ENCODE measurements around the gene MBD4.
A peak's percentile ranks its signal among the peaks of the same experiment; 100 is the strongest.
"Not testable (repeated sequence)": the region's sequence is repeated elsewhere in the genome, so short reads cannot be mapped to it uniquely, and the experiment has no call there.

The MBD4 gene

GRCh38 chr3:129439817-129440617, at the start of gene MBD4, which contains the start of gene IFT122:
Gene MBD4, minus strand, starts transcription at chr3:129439948. Its CDS starts 115 bp downstream, at chr3:129439833.
Gene IFT122, plus strand, starts transcription at chr3:129440224. Its CDS starts 107 bp downstream, at chr3:129440331.
- DNase-seq = peak; percentile 96 to 97

- DNase-seq = not testable (repeated sequence)
Observed at GRCh38 chr3:129489258-129489657, 49.5 kb upstream of the MBD4 start.

GRCh38 chr3:129487868-129488335, 48.2 kb upstream of the MBD4 start:
- not testable (repeated sequence) for DNase-seq

- DNase-seq = no peak
Observed at GRCh38 chr3:129487183-129487867, 47.6 kb upstream of the MBD4 start.

- no peak for DNase-seq
Observed at GRCh38 chr3:129486664-129487035, 46.9 kb upstream of the MBD4 start.

- DNase-seq = no peak
Observed at GRCh38 chr3:129485721-129486663, 46.2 kb upstream of the MBD4 start.

- DNase-seq = not testable (repeated sequence)
Observed at GRCh38 chr3:129485146-129485545, 45.4 kb upstream of the MBD4 start.

- no peak for DNase-seq
Observed at GRCh38 chr3:129483870-129484269, 44.1 kb upstream of the MBD4 start.

- no peak for DNase-seq
Observed at GRCh38 chr3:129482721-129483120, 43.0 kb upstream of the MBD4 start.

- DNase-seq = peak; percentile 2 to 9
Observed at GRCh38 chr3:129481766-129482332, 42.1 kb upstream of the MBD4 start.

GRCh38 chr3:129481225-129481765, 41.5 kb upstream of the MBD4 start:
- DNase-seq = not testable (repeated sequence)

- no peak for DNase-seq
Observed at GRCh38 chr3:129476586-129476985, 36.8 kb upstream of the MBD4 start.

- DNase-seq = no peak
Observed at GRCh38 chr3:129475863-129476262, 36.1 kb upstream of the MBD4 start.

GRCh38 chr3:129474984-129475804, 35.4 kb upstream of the MBD4 start:
- DNase-seq = no peak

GRCh38 chr3:129473769-129474152, 34.0 kb upstream of the MBD4 start:
- no peak for DNase-seq

- no peak for DNase-seq
Observed at GRCh38 chr3:129473067-129473768, 33.5 kb upstream of the MBD4 start.

GRCh38 chr3:129470861-129471260, 31.1 kb upstream of the MBD4 start:
- no peak for DNase-seq

- DNase-seq = no peak
Observed at GRCh38 chr3:129469026-129469425, 29.3 kb upstream of the MBD4 start.

- no peak for DNase-seq
Observed at GRCh38 chr3:129467932-129468331, 28.2 kb upstream of the MBD4 start.

GRCh38 chr3:129463716-129464115, 24.0 kb upstream of the MBD4 start:
- DNase-seq = no peak

GRCh38 chr3:129463094-129463493, 23.3 kb upstream of the MBD4 start:
- no peak for DNase-seq
